Heart right ventricle (tissue), 16 donors: ENCODE measurements around the gene CEP131. TPM values are rescaled to one million over a fixed set of nuclear protein-coding genes. Genes with fewer than 3 reads are reported as not detected.

Experiments
- ATAC-seq, 8 donors: fragments of 200-7000 bp; cut with Tn5 transposase; one replicate each; pipeline ENCODE4 v1.9.1; 2020; ENCODE audit warnings: mild to moderate bottlenecking in 8 of 8, moderate library complexity in 8 of 8, moderate number of reproducible peaks in 1 of 8
- DNase-seq, 2 donors: peaks; one replicate each; pipeline ENCODE4 v3.0.0-alpha.2; 2020
- H3K27ac ChIP-seq, 10 donors: fragments of 200-600 bp; sonication (generic) in 2 of 10; one replicate each; pipeline versions ENCODE4 v1.5.0 to v1.8.0; 2020 to 2022; ENCODE audit warnings: mild to moderate bottlenecking in 3 of 10
- H3K27me3 ChIP-seq, 7 donors: fragments of 200-600 bp; one replicate each; pipeline ENCODE4 v1.8.0; 2021 to 2022; ENCODE audit warnings: mild to moderate bottlenecking in 2 of 7
- H3K36me3 ChIP-seq, 9 donors: fragments of 200-600 bp; sonication (generic) in 1 of 9; one replicate each; pipeline versions ENCODE4 v1.5.0 to v1.8.0; 2020 to 2022; ENCODE audit warnings: mild to moderate bottlenecking in 2 of 9
- H3K4me1 ChIP-seq, 9 donors: fragments of 200-600 bp; sonication (generic) in 1 of 9; one replicate each; pipeline versions ENCODE4 v1.5.0 to v1.8.0; 2020 to 2022; ENCODE audit warnings: mild to moderate bottlenecking in 4 of 9
- H3K4me3 ChIP-seq, 10 donors: fragments of 200-600 bp; sonication (generic) in 2 of 10; one replicate each; pipeline versions ENCODE4 v1.5.0 to v1.8.0; 2020 to 2022; ENCODE audit warnings: mild to moderate bottlenecking in 7 of 10, moderate library complexity in 2 of 10
- H3K9me3 ChIP-seq, 11 donors: fragments of 200-600 bp in 10 of 11; sonication (generic) in 2 of 11; one replicate each; pipeline versions ENCODE4 v1.5.0 to v1.8.0; 2013 to 2022; ENCODE audit warnings: mild to moderate bottlenecking in 2 of 11, control low read depth in 1 of 11, moderate library complexity in 1 of 11
- CTCF ChIP-seq, 9 donors: fragments of 200-600 bp; sonication (generic) in 2 of 9; IDR thresholded peaks; one replicate each; pipeline versions ENCODE4 v1.5.0 to v1.8.0; 2021 to 2022; ENCODE audit warnings: antibody characterized with exemption in 9 of 9, mild to moderate bottlenecking in 5 of 9, moderate library complexity in 1 of 9
- whole genome bisulfite sequencing, 2 donors: extraction: QIAGEN DNeasy Blood & Tissue Kit; methylation state at CpG; one replicate each; pipeline ENCODE4 v1.1.7; 2013; ENCODE audit warnings: inconsistent platforms in 1 of 2; 5-methylcytosine and 5-hydroxymethylcytosine counted together
- intact Hi-C, 10 donors: fragments of 100-400 bp; cut with DNase I; formaldehyde crosslinking; loops; one replicate each; pipeline versions ENCODE4 v1.11.1 to v1.14.2; 2022
- polyA plus RNA-seq, 2 donors: library from polyadenylated mRNA; stranded (reverse); fragments of 200-250 nt; gene quantifications; one replicate each; pipeline ENCODE4 v1.2.3, GENCODE V29; 2013
- total RNA-seq, 10 donors: library from RNA; stranded (reverse); fragmentation: NEBNext Ultra II Directional in 3 of 10; extraction: Animal tissue kit (Norgen Biotek cat#: 25700) in 3 of 10; gene quantifications; one replicate each; pipeline versions ENCODE4 v1.2.1 to v1.2.4, GENCODE V29; 2021 to 2023
- donor health status: Arrhythmogenic right ventricular cardiomyopathy.
- donor health status: ischemic (EF 13 %, LVEDD 7.1; RV severe dilation, severe dysfunction).
- donor health status: healthy with polysubstance abuse.
- donor health status: DM: no; HTN: yes; CAD: no.
- donor health status: DM: no; HTN: no; CAD: no.
- donor health status: ischemic (EF 25% LVEDD 6.9; RV normal size, moderate dysfunction).
- donor health status: ischemic (EF 25% LVEDD 5.7; RV mildly dilated, moderate dysfunction).
- donor health status: healthy.
- donor health status: DM: yes; HTN: yes; CAD: no.
- donor health status: Ischemic cardiomyopathy.
- donor health status: ischemic (EF 35%, LVEDD 5.7; RV mildly dilated, moderate dysfunction).
- donor health status: nonischemic (EF 11% LVEDD 7.7; RV severe dilation, severe dysfunction).
- donor health status: DM: yes; HTN: yes; CAD: no.
- donor health status: PGD.
- donor health status: ischemic (EF 29% LVEDD 5.4; RV normal size, mild dysfunction).
- donor health status: nonischemic (EF 23%, LVEDD 6.1; RV moderate dilation, normal function).

The CEP131 gene
- total and polyA plus RNA-seq, 12 donors = 6.4 to 20.9 (median 8.0) TPM

- no peak for ATAC-seq
- Histone ChIP-seq H3K27me3 (no peaks in the 10 kb centered on the region), H3K9me3 (no peaks in the 10 kb centered on the region), H3K4me1 (peaks cover 0 to 35% (median 20%) of the 10 kb centered on the region in 9 donors), H3K36me3 (peaks cover 0 to 35% (median 0%) of the 10 kb centered on the region in 9 donors), H3K4me3 (no peak overlapping the region), H3K27ac (no peak overlapping the region)
- WGBS, 2 donors = 87 to 91% methylated on average over 38 of the region's 38 CpGs
- no peak for TF ChIP-seq CTCF (IDR thresholded peaks at IDR 0.05)
- no peak for DNase-seq
- intact Hi-C loops = loop anchor here in 3 of 10 donors (10.0 kb wide), 1 partner anchor 49 kb away; no protein-coding TSS in a partner anchor
Measured at GRCh38 chr17:81193470-81194224, 29.1 kb downstream of the CEP131 start.

- intact Hi-C loops = loop anchor here in 3 of 10 donors (10.0 kb wide), 1 partner anchor 48 kb away; no protein-coding TSS in a partner anchor
- no peak for ATAC-seq
- Histone ChIP-seq H3K36me3 (peaks cover 0 to 29% (median 0%) of the 10 kb centered on the region in 9 donors), H3K9me3 (no peaks in the 10 kb centered on the region), H3K4me3 (no peak overlapping the region), H3K4me1 (peaks cover 0 to 34% (median 20%) of the 10 kb centered on the region in 9 donors), H3K27ac (no peak overlapping the region), H3K27me3 (no peaks in the 10 kb centered on the region)
- WGBS, 2 donors = 93 to 95% methylated on average over 17 of the region's 17 CpGs
- TF ChIP-seq CTCF (IDR thresholded peaks at IDR 0.05) = no peak
- no peak for DNase-seq
Measured at GRCh38 chr17:81193051-81193410, 29.7 kb downstream of the CEP131 start.

- H3K4me1 ChIP-seq = peaks cover 0 to 31% (median 20%) of the 10 kb centered on the region in 9 donors
- peaks cover 0 to 24% (median 0%) of the 10 kb centered on the region in 9 donors for H3K36me3 ChIP-seq
- ATAC-seq = no peak
- H3K9me3 ChIP-seq = no peaks in the 10 kb centered on the region
- H3K27ac ChIP-seq = no peak overlapping the region
- no peak for DNase-seq
- H3K4me3 ChIP-seq = no peak overlapping the region
- 85 to 91% methylated on average over 25 to 34 of the region's 34 CpGs for WGBS, 2 donors
- TF ChIP-seq CTCF (IDR thresholded peaks at IDR 0.05) = no peak
- intact Hi-C loops = loop anchor here in 3 of 10 donors (10.0 kb wide), 1 partner anchor 48 kb away; no protein-coding TSS in a partner anchor
- H3K27me3 ChIP-seq = no peaks in the 10 kb centered on the region
Measured at GRCh38 chr17:81192386-81193050, 30.2 kb downstream of the CEP131 start.

- no peak for ATAC-seq
- Histone ChIP-seq H3K27ac (no peak overlapping the region), H3K9me3 (no peaks in the 10 kb centered on the region), H3K27me3 (no peaks in the 10 kb centered on the region), H3K4me3 (no peak overlapping the region), H3K4me1 (peaks cover 0 to 26% (median 17%) of the 10 kb centered on the region in 9 donors), H3K36me3 (peaks cover 0 to 24% (median 0%) of the 10 kb centered on the region in 9 donors)
- no peak for DNase-seq
- no peak for TF ChIP-seq CTCF (IDR thresholded peaks at IDR 0.05)
- intact Hi-C loops = loop anchor here in 3 of 10 donors (10.0 kb wide), 1 partner anchor 47 kb away; no protein-coding TSS in a partner anchor
- 83 to 96% methylated on average over 14 of the region's 14 CpGs for WGBS, 2 donors
Measured at GRCh38 chr17:81191646-81192045, 31.1 kb downstream of the CEP131 start.
